Activated B cell treated with CpG ODN at 0.5 μM for 24 hours (primary cell): ENCODE measurements around the gene TCF23. TPM values are rescaled to one million over a fixed set of nuclear protein-coding genes. Genes with fewer than 3 reads are reported as not detected.

Source experiments
- ATAC-seq: fragments of 200-7000 bp; cut with Tn5 transposase; one replicate; pipeline ENCODE4 v1.10.0; 2021; ENCODE audit warnings: low read depth, mild to moderate bottlenecking, moderate library complexity
- CTCF ChIA-PET: fragments of 350-600 bp; sonication (Branson Sonifier 250); formaldehyde crosslinking; loops from one replicate; lab custom pipeline; 2021; ENCODE audit warnings: antibody characterized with exemption; lab: Charles Lee
- POLR2A ChIA-PET: fragments of 350-600 bp; sonication (Branson Sonifier 250); formaldehyde crosslinking; loops from one replicate; lab custom pipeline; 2021; ENCODE audit warnings: antibody characterized with exemption; lab: Charles Lee
- DNase-seq: peaks from one replicate; pipeline ENCODE4 v3.0.0; 2022
- H3K27ac Mint-ChIP-seq: one replicate; pipeline ENCODE4 v1.8.0; 2020; ENCODE audit warnings: mixed read lengths
- H3K27me3 Mint-ChIP-seq: one replicate; pipeline ENCODE4 v1.8.0; 2021; ENCODE audit warnings: mixed read lengths
- H3K36me3 Mint-ChIP-seq: one replicate; pipeline ENCODE4 v1.8.0; 2021; ENCODE audit warnings: low read depth, mixed read lengths
- H3K4me1 Mint-ChIP-seq: one replicate; pipeline ENCODE4 v1.8.0; 2021; ENCODE audit warnings: mixed read lengths
- H3K4me3 Mint-ChIP-seq: one replicate; pipeline ENCODE4 v1.8.0; 2020; ENCODE audit warnings: mild to moderate bottlenecking, mixed read lengths
- H3K9me3 Mint-ChIP-seq: one replicate; pipeline ENCODE4 v1.8.0; 2020; ENCODE audit warnings: mixed read lengths
- intact Hi-C: fragments of 100-400 bp; cut with micrococcal nuclease; formaldehyde crosslinking; loops from one replicate; pipeline ENCODE4 v1.15.1; 2024
- total RNA-seq: library from RNA; stranded (reverse); gene quantifications from 2 replicates; pipeline ENCODE4 v1.2.3, GENCODE V29; 2022
- TF ChIP-seq, protein P1 (sequence below): fragments of 200-600 bp; IDR thresholded peaks from one replicate; pipeline ENCODE4 v1.8.0; 2022; ENCODE audit warnings: antibody characterized with exemption, mild to moderate bottlenecking

TCF23 gene
- total RNA-seq, 1 donor from 2014 or later, result 0.07 TPM

DNA sequence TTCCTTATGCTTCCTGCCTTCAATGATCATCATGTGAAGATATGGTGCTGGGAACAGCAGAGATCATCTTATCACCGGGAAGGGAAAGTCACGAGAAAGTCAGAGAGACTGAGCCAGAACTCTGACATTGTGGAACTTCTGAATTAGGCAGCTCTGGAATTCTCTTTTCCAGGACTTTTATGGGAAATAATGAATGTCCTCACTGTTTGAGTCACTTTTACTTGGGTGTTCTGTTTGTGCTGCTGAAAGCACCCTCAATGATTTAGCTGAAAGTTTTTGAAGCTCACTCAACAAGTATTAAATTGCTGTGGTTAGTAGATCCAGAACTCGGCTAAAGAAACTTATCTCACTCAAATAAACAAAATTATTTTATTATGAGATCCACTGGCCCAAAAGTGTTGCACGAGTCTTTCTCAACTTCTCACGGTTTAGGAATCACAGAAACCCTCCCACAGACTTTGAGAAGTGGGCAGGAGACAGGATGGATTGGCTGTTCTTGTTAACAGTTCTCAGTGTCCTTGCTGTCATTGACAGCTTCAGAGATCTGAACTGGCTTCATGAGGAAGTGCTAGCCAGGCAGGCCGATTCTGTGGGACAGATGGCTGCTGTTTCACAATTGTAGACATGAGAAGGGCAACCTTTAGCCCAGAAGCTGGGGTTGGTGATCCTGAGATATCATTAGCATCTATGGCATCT is 36.7 kb downstream of the TCF23 start:
- Mint-ChIP-seq H3K4me1 (no peaks in the 10 kb centered on the region), H3K27ac (no peak overlapping the region), H3K9me3 (no peaks in the 10 kb centered on the region), H3K4me3 (no peak overlapping the region), H3K36me3 (no peaks in the 10 kb centered on the region), H3K27me3 (peaks cover 22% of the 10 kb centered on the region)
- ChIA-PET POLR2A (interaction anchor here (0.5 kb wide), 1 partner anchor 51 kb away, joined by 5 read pairs; the partner anchor contains the start of gene PREB), CTCF (no interaction called here)
- ATAC-seq (no peak), DNase-seq (no peak)
- intact Hi-C loops, result no loop called here
- TF ChIP-seq, protein P1, sequence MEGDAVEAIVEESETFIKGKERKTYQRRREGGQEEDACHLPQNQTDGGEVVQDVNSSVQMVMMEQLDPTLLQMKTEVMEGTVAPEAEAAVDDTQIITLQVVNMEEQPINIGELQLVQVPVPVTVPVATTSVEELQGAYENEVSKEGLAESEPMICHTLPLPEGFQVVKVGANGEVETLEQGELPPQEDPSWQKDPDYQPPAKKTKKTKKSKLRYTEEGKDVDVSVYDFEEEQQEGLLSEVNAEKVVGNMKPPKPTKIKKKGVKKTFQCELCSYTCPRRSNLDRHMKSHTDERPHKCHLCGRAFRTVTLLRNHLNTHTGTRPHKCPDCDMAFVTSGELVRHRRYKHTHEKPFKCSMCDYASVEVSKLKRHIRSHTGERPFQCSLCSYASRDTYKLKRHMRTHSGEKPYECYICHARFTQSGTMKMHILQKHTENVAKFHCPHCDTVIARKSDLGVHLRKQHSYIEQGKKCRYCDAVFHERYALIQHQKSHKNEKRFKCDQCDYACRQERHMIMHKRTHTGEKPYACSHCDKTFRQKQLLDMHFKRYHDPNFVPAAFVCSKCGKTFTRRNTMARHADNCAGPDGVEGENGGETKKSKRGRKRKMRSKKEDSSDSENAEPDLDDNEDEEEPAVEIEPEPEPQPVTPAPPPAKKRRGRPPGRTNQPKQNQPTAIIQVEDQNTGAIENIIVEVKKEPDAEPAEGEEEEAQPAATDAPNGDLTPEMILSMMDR, result no peak

DNA sequence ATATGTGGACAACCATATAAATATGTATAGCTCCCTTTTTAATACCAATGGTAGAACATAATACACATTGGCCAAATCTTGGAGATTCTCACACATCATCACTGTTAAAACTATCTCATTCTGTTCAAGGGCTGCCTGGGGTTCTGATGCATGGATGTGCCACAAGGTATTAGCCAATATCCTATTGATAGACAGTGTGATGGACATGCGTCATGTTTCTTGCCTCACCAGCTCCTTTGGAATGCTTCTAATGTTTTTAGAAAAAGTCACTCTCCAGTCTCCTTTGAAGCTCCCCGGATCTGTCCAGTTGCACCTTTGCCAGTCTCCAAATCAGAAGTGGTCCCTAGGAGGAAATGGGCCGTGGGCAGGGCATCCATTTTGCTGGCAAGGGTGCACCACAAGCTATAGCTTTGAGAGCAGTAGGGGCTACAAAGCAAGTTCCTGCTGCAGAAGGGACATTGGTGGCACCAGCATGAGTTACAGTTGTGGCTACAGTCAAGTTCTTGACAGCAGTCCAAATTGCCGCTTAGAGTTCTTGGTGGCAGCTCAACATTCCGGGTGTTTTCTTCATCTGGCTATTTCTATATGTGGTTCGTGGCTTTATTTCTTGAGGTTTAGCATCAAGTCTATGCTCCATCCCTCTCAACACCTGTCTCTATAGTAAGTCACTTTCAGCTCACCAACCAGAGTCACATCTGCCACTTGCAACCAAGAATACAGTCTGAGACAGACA is 38.0 kb downstream of the TCF23 start:
- Mint-ChIP-seq H3K4me3 (no peak overlapping the region), H3K4me1 (no peaks in the 10 kb centered on the region), H3K27ac (no peak overlapping the region), H3K9me3 (no peaks in the 10 kb centered on the region), H3K36me3 (no peaks in the 10 kb centered on the region), H3K27me3 (peaks cover 11% of the 10 kb centered on the region)
- TF ChIP-seq, protein P1, result no peak
- POLR2A ChIA-PET, result no interaction called here
- CTCF ChIA-PET, result no interaction called here
- DNase-seq, result no peak
- intact Hi-C loops, result no loop called here
- ATAC-seq, result no peak

DNA sequence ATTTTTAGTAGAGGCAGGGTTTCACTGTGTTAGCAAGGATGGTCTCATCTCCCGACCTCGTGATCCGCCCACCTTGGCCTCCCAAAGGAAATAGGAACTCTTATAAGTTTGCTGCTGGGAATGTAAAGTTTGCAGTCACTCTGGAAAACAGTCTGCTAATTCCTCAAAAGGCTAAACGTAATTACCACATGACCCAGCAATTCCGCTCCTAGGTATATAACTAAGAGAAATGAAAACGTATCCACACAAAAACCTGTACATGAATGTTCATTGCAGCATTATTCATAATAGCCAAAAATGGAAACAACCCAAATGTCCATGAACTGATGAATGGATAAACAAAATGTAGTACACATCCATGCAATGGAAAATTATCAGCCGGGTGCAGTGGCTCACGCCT is 41.2 kb downstream of the TCF23 start:
- Mint-ChIP-seq H3K9me3 (no peaks in the 10 kb centered on the region), H3K27ac (no peak overlapping the region), H3K4me1 (no peaks in the 10 kb centered on the region), H3K4me3 (no peak overlapping the region), H3K27me3 (peaks cover 6% of the 10 kb centered on the region), H3K36me3 (no peaks in the 10 kb centered on the region)
- intact Hi-C loops, result no loop called here
- CTCF ChIA-PET, result no interaction called here
- no peak for ATAC-seq
- TF ChIP-seq, protein P1, result no peak
- DNase-seq, result no peak
- POLR2A ChIA-PET, result no interaction called here

DNA sequence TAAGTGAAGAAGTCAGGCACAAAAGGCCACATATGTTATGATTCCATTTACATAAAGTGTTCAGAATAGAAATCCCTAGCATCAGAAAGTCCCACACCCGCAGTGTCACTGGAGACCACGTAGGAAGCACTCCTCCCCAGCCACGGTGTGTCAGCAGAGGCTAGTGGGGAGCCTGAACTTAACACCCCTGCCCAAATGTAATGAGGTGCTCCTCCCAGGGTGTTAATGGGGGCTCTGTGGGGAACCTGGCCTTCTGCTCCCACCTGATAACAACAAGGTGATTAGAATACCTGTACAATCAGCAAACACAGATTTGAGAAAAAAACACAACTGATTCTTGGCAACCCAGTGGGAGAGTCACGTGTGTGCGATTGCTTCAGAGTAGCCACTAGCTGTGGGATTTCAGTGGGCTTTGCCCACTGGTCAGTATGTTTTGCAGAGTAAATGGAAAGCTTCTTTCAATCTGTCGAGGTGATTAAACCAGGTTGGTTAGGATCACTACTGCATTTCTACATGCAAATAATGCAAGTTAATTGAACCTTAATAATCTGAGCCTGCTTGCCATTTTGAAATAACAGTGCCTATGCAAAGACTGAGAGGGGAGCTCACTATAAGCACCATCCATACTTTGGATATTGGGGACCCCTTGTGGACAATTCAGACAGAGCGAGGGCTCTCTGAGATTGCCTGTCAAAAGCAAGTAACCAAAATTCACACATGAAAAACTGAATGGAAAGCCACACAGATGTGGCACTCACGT is 42.4 kb downstream of the TCF23 start:
- Mint-ChIP-seq H3K4me1 (no peaks in the 10 kb centered on the region), H3K36me3 (no peaks in the 10 kb centered on the region), H3K4me3 (no peak overlapping the region), H3K27me3 (peaks cover 4% of the 10 kb centered on the region), H3K9me3 (no peaks in the 10 kb centered on the region), H3K27ac (no peak overlapping the region)
- ATAC-seq (peak; percentile 77), DNase-seq (no peak)
- intact Hi-C loops, result loop anchor here (1.0 kb wide), 3 partner anchors 93 to 230 kb away; partner anchors contain the start of gene KHK
- POLR2A ChIA-PET, result no interaction called here
- TF ChIP-seq, protein P1, result no peak
- CTCF ChIA-PET, result interaction anchor here (0.6 to 2.2 kb wide), 13 partner anchors 9 to 232 kb away, joined by 3 to 20 read pairs (median 4); partner anchors contain the start of gene PREB
